Thyroid gland (tissue), 4 donors: ENCODE measurements around the gene CDH23.

Experiments used
- CTCF ChIP-seq, 6 experiments: fragments of 200-600 bp in 3 of 6; fragments of 450-650 bp in 3 of 6; sonication (generic) in 3 of 6; IDR thresholded peaks; one replicate each; pipeline ENCODE4 v1.5.1; 2016 to 2019; ENCODE audit warnings: antibody characterized with exemption in 6 of 6, mild to moderate bottlenecking in 2 of 6, inconsistent platforms in 1 of 6, moderate library complexity in 1 of 6
- POLR2A ChIP-seq, 2 donors: fragments of 450-650 bp; IDR thresholded peaks; one replicate each; pipeline ENCODE4 v1.6.1; 2017; ENCODE audit warnings: antibody characterized with exemption in 2 of 2, mild to moderate bottlenecking in 2 of 2, moderate library complexity in 1 of 2

GRCh38 chr10:71692598-71693306 is 296.0 kb downstream of the CDH23 start:
- TF ChIP-seq CTCF (IDR thresholded peaks at IDR 0.05) (no peak), POLR2A (IDR thresholded peaks at IDR 0.05) (no peak)
